CD4-positive, alpha-beta T cell treated with Interleukin-4 for 4 hours (primary cell): ENCODE results near the gene NEU4.
"Not testable (repeated sequence)": the region's sequence is repeated elsewhere in the genome, so short reads cannot be mapped to it uniquely, and the experiment has no call there.

Experiments
- DNase-seq: peaks from one replicate; pipeline ENCODE4 v3.0.0-alpha.2; 2020

Gene NEU4

DNA sequence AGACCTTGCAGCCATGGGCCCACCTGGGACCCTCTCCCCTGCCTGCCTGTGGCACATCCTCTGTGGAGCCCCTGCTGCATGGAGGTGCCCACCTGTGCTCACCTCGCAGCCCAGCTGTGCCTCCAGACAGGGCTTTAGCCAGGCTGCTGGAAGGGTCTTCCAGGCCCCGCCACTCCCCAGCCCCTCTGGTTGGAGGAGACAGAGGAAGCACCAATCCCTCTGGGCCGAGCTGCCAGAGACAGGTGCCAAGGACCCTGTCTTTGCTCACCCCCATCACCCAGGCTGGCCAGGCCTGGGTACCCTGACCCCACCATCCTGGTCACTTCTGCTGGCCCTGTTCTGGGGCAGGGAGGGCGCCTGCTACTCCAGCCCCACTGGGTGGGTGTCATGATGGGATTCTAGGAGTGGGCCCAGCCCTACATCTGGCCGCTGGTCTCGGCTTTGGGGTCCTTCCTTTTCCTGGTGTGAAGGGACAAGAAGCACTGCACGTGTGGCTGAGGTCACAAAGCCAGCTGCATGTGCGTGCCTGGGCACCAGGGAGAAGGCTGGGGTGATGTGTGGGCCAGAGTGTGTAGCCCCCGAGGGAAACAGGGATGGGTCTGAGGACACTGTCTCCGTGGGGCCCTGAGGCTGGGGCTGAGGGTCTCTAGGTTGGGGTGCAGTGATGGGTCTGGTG, 9.3 kb upstream of the NEU4 start:
- DNase-seq = no peak

- DNase-seq = not testable (repeated sequence)
These were observed 8.6 kb upstream of the NEU4 start for GRCh38 chr2:241800198-241800903.

- no peak for DNase-seq
These were observed 7.2 kb upstream of the NEU4 start for GRCh38 chr2:241801611-241802420.

DNA sequence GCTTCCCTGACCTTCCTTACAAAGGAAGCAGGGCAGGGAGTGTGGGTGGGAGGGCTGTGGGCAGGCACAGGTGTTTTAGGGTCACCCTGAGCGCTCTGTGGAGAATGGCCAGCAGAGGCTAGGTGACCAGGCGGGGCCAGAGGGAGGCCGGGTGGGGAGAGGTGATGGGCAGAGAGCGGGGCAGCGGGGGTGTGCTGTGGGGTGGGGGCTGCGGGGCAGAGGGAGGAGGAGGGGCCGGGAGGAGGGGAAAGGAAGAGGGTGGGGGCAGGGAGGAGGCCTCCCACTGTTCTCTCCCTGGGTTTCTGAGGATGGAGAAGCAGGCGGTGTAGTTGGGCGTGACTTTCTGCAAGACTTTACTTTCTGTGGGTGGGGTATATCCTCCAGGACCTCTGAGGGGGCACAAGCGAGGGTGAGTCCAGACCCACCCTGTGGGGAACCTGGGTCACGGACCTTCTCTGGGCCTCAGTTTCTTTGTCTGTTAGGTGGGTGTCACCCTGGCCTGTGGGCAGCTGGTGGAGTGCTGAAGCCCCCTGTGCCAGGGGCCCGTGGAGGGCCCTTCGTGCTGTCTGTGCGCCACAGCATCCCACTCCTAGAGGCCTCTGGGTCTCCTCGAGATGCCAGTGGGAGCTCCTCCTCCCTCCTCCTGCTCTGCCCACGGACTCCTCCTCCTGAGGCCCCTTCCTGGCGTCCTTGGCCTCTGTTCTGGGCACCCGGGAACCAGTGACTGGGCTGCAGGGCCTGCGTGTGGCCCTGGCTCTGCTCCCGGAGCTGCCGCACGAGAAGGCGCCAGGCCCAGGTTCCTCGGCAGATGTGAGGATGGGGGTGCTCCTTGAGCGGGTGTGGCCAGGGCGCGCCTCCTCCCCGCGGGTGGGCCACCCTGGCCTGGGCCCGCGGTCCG, 6.3 kb upstream of the NEU4 start:
- DNase-seq = no peak

DNA sequence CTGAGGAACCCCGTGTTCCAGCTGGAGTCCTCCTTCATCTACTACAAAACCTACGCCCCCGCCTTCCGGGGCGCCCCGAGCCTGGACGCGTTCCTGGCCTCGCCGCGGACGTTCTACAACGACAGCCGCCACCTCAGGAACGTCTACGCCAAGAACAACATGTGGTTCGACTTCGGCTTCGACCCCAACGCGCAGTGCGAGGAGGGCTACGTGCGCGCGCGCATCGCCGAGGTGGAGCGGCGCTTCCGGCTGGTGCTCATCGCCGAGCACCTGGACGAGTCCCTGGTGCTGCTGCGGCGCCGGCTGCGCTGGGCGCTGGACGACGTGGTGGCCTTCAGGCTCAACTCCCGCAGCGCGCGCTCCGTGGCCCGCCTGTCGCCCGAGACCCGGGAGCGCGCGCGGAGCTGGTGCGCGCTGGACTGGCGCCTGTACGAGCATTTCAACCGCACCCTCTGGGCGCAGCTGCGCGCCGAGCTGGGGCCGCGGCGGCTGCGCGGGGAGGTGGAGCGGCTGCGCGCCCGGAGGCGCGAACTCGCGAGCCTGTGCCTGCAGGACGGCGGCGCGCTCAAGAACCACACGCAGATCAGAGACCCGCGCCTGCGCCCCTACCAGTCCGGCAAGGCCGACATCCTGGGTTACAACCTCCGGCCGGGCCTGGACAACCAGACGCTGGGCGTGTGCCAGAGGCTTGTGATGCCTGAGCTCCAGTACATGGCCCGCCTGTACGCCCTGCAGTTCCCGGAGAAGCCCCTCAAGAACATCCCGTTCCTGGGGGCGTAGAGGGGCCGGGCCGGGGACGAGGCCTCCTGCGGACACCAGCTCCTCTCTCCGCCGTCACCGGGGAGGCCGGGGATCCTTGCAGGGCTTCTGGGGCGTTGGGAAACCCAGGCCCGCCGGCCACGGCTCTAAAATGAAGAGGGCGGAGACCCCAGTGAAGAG, 5.3 kb upstream of the NEU4 start:
- DNase-seq = peak; percentile 35

- DNase-seq = no peak
These were observed 4.4 kb upstream of the NEU4 start for GRCh38 chr2:241804326-241805229.

GRCh38 chr2:241806217-241806616, 2.8 kb upstream of the NEU4 start:
- not testable (repeated sequence) for DNase-seq

DNA sequence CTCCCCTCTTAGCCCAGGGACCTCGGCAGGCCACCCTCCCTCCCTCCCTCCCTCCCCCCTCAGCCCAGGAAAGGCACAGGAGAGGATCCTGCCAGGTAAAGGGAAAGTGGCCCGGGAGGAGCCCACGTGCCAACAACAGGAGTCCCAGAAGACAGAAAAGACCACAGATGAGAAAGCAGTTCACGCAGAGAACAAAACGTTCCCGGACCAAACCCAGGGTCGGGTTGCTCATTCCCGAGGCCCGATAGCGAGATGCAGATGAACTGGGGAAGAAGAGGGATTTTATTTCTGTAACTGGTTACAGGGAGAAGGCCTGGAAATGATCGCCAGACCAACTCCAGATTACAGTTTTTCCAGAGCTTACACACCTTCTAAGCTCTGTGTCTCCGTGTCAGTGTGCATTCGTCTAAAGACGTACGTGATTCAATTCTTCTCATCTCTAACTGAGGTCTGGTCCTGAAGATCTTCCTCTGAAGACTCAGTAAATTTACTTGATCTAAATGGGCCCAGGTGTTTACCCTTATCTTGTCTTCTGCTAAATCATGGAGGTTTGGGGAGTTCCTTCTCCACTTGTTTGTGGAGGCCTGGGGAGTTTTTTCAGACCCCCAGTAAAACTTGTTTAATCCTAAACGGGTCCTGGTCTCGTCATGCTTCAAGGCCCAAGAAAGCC, 807 bp upstream of the NEU4 start:
- no peak for DNase-seq

DNA sequence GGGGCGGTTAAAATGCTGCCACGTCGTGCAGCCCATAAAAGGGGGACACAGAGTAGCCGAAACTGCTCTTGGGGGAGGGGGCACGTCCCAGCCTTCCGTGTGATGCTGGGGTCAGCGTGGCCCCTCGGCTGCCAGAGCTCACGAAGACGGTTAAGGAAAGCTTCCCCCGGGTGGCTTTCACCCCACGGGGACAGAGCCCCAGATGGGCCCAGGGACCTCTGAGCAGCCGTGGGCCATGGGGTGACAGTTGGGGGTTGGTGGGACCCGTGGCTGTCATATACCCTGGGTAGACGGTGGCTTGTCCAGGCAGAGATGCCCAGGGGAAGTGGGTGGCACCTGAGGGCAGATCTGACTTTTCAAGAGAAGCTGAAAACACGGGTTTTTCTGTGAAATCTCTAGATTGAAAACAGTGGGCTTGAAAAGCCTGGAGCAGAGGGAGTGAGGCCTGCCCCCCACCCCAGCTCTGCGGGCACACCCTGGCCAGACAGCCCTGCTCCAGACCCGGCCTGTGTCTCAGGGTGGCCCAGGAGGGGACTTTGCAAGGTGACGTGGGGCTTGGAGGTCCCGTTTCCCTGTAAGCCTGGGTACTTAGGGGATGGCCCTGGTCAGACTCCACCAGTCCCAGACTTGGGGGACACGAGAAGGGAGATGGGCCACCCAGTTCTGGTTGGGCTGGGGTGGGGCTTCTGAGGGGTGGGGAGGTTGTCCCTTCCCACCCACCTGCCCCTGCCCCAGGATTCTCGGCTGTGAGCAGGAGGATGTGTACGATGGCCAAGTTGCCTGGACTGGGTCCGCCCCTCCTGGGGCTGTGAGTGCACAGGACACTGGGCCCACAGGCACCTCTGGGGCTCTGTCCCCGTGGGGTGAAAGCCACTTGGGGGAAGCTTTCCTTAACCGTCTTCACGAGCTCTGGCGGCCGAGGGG, 652 bp downstream of the NEU4 start:
- DNase-seq = no peak

GRCh38 chr2:241810307-241811200, 1.6 kb downstream of the NEU4 start:
- no peak for DNase-seq

GRCh38 chr2:241811201-241811951, 2.4 kb downstream of the NEU4 start:
- DNase-seq = no peak

DNA sequence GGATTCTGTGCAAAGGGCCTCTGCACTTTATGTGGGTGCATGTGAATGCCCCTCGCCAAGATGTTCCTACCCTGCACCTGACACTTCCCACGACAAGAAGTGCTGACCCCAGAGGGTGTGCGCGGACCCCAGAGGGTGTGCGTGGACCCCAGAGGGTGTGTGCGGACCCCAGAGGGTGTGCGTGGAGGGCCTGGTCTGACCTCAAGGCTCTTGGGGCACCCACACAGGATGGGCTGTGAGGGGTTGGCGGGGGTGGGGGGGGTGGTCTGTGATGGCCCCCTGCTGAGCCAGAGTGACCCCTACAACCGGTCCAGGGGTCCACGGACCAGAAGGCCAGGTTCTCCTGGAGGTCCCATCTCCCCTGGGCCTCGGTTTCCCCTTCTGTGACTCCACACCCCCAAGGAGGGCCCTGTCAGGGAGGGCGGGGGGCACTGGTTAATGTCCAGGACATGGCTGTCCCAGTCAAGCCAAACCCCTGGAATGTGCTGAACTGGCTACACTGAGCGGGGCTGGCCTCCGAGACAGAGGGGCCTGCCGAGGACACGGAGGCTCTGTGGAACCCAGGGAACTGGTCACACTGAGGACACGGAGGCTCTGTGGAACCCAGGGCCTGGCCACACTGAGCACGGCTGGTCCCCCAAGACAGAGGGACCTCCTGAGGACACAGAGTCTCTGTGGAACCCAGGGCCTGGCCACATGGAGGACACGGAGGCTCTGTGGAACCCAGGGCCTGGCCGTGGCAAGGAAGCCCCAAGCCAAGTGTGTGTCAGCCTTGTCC, 3.1 kb downstream of the NEU4 start:
- DNase-seq = no peak

- DNase-seq = no peak
These were observed 4.0 kb downstream of the NEU4 start for GRCh38 chr2:241812730-241813643.

- DNase-seq = no peak
These were observed 4.8 kb downstream of the NEU4 start for GRCh38 chr2:241813644-241814392.

- no peak for DNase-seq
These were observed 5.3 kb downstream of the NEU4 start for GRCh38 chr2:241814393-241814642.
